GM12878 (cell line): ENCODE data around the gene COMMD1. TPM values are rescaled to one million over a fixed set of nuclear protein-coding genes. Genes with fewer than 3 reads are reported as not detected.

Source experiments
- polyA plus RNA-seq, 11 experiments: library from polyadenylated mRNA; depleted of rRNA in 4 of 11; unstranded in 6 of 11; stranded (reverse) in 5 of 11; fragments of >200 nt; fragmentation: Nextera tagmentation in 4 of 11; fragmentation: Illumina TruSeq in 1 of 11; extraction: Ambion mirVana in 4 of 11; extraction: Trizol in 1 of 11; gene quantifications; 1 replicate in 1 of 11; 2 replicates in 10 of 11; pipeline versions ENCODE4 v1.2.1 to v1.2.3, GENCODE V29; 2011 to 2016; ENCODE audit warnings: inconsistent platforms in 2 of 11, missing spikeins in 2 of 11, low read depth in 1 of 11
- small RNA-seq: library from RNA; depleted of rRNA; stranded (forward); fragments of <200 nt; gene quantifications from one replicate; pipeline ENCODE3, GENCODE V24; 2014
- total RNA-seq, 4 experiments: library from RNA; depleted of rRNA in 3 of 4; stranded (reverse); fragments of >200 nt in 3 of 4; fragmentation: Illumina TruSeq in 1 of 4; extraction: Trizol in 1 of 4; gene quantifications; 2 replicates each; pipeline versions ENCODE4 v1.2.1 to v1.2.3, GENCODE V29; 2013 to 2021

COMMD1 gene
- total and polyA plus RNA-seq, 10 of the 15 experiments (the other 5 are each of a cell fraction or from before 2014, with no cell fraction given) = 39.7 to 210 (median 53.7) TPM

Small RNA genes lying within 50 kb of the gene (small RNA-seq; reads per million reads assigned to genes)
- gene RF00019 = not detected

Other genes starting within 250 kb of the COMMD1 start
- gene FAM161A, start 51.6 kb upstream of the COMMD1 start, total RNA-seq (2014; rRNA removed) = 5.8 and 7.5 TPM in 2 replicates
- gene FAM161A, start 51.6 kb upstream of the COMMD1 start, total RNA-seq (2014; rRNA removed; fragmentation: Illumina TruSeq; extraction: Trizol) = 11.9 and 13.5 TPM in 2 replicates
- gene FAM161A, start 51.6 kb upstream of the COMMD1 start, total RNA-seq (2021) = 6.9 and 7.0 TPM in 2 replicates
- gene FAM161A, start 51.6 kb upstream of the COMMD1 start, polyA plus RNA-seq (2011; rRNA removed) = 2.2 and 3.3 TPM in 2 replicates
- 12.2 and 18.4 TPM in 2 replicates for gene FAM161A, start 51.6 kb upstream of the COMMD1 start, polyA plus RNA-seq (2014; fragmentation: Illumina TruSeq; extraction: Trizol)
- gene FAM161A, start 51.6 kb upstream of the COMMD1 start, polyA plus RNA-seq (2014; fragmentation: Nextera tagmentation; extraction: Ambion mirVana) = 1 to 10 TPM; 4.3 to 5.4 TPM
- 9.7 and 10.7 TPM in 2 replicates for gene FAM161A, start 51.6 kb upstream of the COMMD1 start, polyA plus RNA-seq (2014; rRNA removed)
- 10 to 100 TPM; 10.2 to 10.6 TPM for gene FAM161A, start 51.6 kb upstream of the COMMD1 start, polyA plus RNA-seq (2016; fragmentation: Nextera tagmentation; extraction: Ambion mirVana)
- gene CCT4, start 17.0 kb upstream of the COMMD1 start, total RNA-seq (2014; rRNA removed) = 224 and 233 TPM in 2 replicates
- 241 TPM in 2 replicates for gene CCT4, start 17.0 kb upstream of the COMMD1 start, total RNA-seq (2014; rRNA removed; fragmentation: Illumina TruSeq; extraction: Trizol)
- gene CCT4, start 17.0 kb upstream of the COMMD1 start, total RNA-seq (2021) = 246 TPM in 2 replicates
- 190 and 302 TPM in 2 replicates for gene CCT4, start 17.0 kb upstream of the COMMD1 start, polyA plus RNA-seq (2011; rRNA removed)
- 199 and 227 TPM in 2 replicates for gene CCT4, start 17.0 kb upstream of the COMMD1 start, polyA plus RNA-seq (2014; fragmentation: Illumina TruSeq; extraction: Trizol)
- 100 to 1,000 TPM in 1 of 2 experiments, 10 to 100 TPM in 1; 76.6 to 179 TPM for gene CCT4, start 17.0 kb upstream of the COMMD1 start, polyA plus RNA-seq (2014; fragmentation: Nextera tagmentation; extraction: Ambion mirVana)
- gene CCT4, start 17.0 kb upstream of the COMMD1 start, polyA plus RNA-seq (2014; rRNA removed) = 179 and 192 TPM in 2 replicates
- gene CCT4, start 17.0 kb upstream of the COMMD1 start, polyA plus RNA-seq (2016; fragmentation: Nextera tagmentation; extraction: Ambion mirVana) = 100 to 1,000 TPM; 306 to 320 TPM